Measurements from ENCODE around the gene ISYNA1. TPM values are rescaled to one million over a fixed set of nuclear protein-coding genes. Genes with fewer than 3 reads are reported as not detected.

The ISYNA1 gene
- total and polyA plus RNA-seq, 10 of the 15 experiments (the other 5 are each of a cell fraction or from before 2014, with no cell fraction given), result 1.9 to 37.0 (median 9.1) TPM

DNA sequence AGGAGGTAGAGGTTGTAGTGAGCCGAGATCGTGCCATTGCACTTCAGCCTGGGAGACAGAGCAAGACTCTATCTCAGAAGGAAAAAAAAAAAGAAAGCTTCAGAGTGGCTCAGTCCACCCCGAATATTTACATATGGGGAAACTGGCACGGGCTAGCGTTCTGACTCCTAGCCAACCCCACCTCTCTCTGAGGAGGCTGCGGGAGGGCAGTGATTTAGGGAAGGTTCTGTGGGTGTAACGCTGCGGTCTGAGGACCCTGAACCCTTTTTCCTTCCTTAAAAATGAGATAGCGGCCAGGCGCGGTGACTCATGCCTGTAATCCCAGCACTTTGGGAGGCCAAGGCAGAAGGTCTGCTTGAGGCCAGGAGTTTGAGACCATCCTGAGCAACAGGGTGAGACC, 45.5 kb downstream of the ISYNA1 start:
- SMC1A ChIA-PET (ENCODE audit: uncharacterized antibody, unreplicated experiment), result interaction anchor here (0.6 to 1.0 kb wide), 4 partner anchors 24 to 207 kb away, joined by 3 read pairs; no protein-coding TSS in a partner anchor
- no peaks in the 10 kb centered on the region; a peak in 1 of 4 replicates for H3K27me3 ChIP-seq (replicated peaks in 1 of 2; ENCODE audit: control insufficient read depth in 2 of 2, insufficient read depth in 2 of 2, low read length in 1 of 2)
- H2AFZ ChIP-seq (ENCODE audit: control insufficient read depth, low read depth, low read length), result no peak overlapping the region; the same call in 1 of the 2 replicates
- 2% methylated on average over 11 of the region's 11 CpGs for WGBS (ENCODE audit: insufficient coverage, insufficient replicate concordance, low lambda C conversion rate, missing lambda C conversion rate)
- no peaks in the 10 kb centered on the region; the same call in 2 of the 3 replicates for H3K9me3 ChIP-seq (replicated peaks; ENCODE audit: control insufficient read depth, insufficient read depth, low read length)
- intact Hi-C loops (cut with micrococcal nuclease; ENCODE audit: unreplicated experiment), result no loop called here
- no peaks in the 10 kb centered on the region for H3K36me3 ChIP-seq (ENCODE audit: control insufficient read depth in 2 of 2, insufficient read depth in 2 of 2, low read length in 1 of 2)
- peak; percentile 16; the same call in 1 of the 3 replicates for ATAC-seq
- BruUV-seq (replicated peaks), result no TSS peak
- no peak for FAIRE-seq
- POLR2A ChIA-PET, result interaction anchor here (1.0 to 2.0 kb wide), 2 partner anchors 25 to 57 kb away, joined by 3 to 9 read pairs; no protein-coding TSS in a partner anchor
- no peak overlapping the region for H3K27ac ChIP-seq (ENCODE audit: control insufficient read depth, insufficient read depth)
- CTCF ChIA-PET, result interaction anchor here (1.7 to 9.4 kb wide), 4 partner anchors 8 to 113 kb away, joined by 7 to 144 read pairs (median 58); partner anchors contain the start of gene LRRC25
- RAD21 ChIA-PET (ENCODE audit: unreplicated experiment), result interaction anchor here (0.8 to 5.5 kb wide), 3 partner anchors 20 to 43 kb away, joined by 3 to 63 read pairs (median 4); no protein-coding TSS in a partner anchor
- peaks cover 31% of the 10 kb centered on the region for H3K4me1 ChIP-seq (ENCODE audit: control insufficient read depth, insufficient read depth, low read length)
- in situ Hi-C loops (cut with MboI), result no loop called here
- H3K4me2 ChIP-seq (ENCODE audit: control insufficient read depth, insufficient read depth), result peak overlapping the region; percentile 26
- no peak for DNase-seq (ENCODE audit: low read depth, low spot score)
- H3K9ac ChIP-seq (ENCODE audit: control insufficient read depth, insufficient read depth, low read length), result no peak overlapping the region
- no peaks in the 10 kb centered on the region for H4K20me1 ChIP-seq (ENCODE audit: control insufficient read depth, insufficient read depth)
- H3K79me2 ChIP-seq (ENCODE audit: control insufficient read depth, insufficient read depth, low read length), result no peaks in the 10 kb centered on the region
- no peak overlapping the region for H3K4me3 ChIP-seq
- TF ChIP-seq POU2F2 (IDR thresholded peaks at IDR 0.05; ENCODE audit: borderline replicate concordance, low read depth, low read length) (0 out of 3 replicates have a peak, but pooled peaks have one; percentile 22), FOXK2 (IDR thresholded peaks at IDR 0.05) (no peak), EED (IDR thresholded peaks at IDR 0.05; ENCODE audit: low read depth) (0 out of 2 replicates have a peak, but pooled peaks have one; percentile 11), TBL1XR1 (IDR thresholded peaks at IDR 0.05; ENCODE audit: low read depth, low read length) (no peak), RFX5 (IDR thresholded peaks at IDR 0.05; ENCODE audit: low read depth, low read length) (no peak), CBX3 (IDR thresholded peaks at IDR 0.05; ENCODE audit: borderline replicate concordance, low read depth) (no peak), ZSCAN29 (IDR thresholded peaks at IDR 0.05) (no peak), SP1 (IDR thresholded peaks at IDR 0.05; ENCODE audit: low read depth, low read length) (no peak), STAT3 (IDR thresholded peaks at IDR 0.05; ENCODE audit: low read depth, low read length) (no peak), SMAD5 (IDR thresholded peaks at IDR 0.05; ENCODE audit: low read depth) (no peak), NFIC (IDR thresholded peaks at IDR 0.05; ENCODE audit: low read depth, low read length) (no peak), ZBED1 (IDR thresholded peaks at IDR 0.05; ENCODE audit: borderline replicate concordance) (no peak), SIN3A (IDR thresholded peaks at IDR 0.05; ENCODE audit: low read depth, low read length) (no peak), MTA3 (IDR thresholded peaks at IDR 0.05; ENCODE audit: borderline replicate concordance, low read length) (no peak), BACH1 (IDR thresholded peaks at IDR 0.05; ENCODE audit: borderline replicate concordance) (no peak), BHLHE40 (IDR thresholded peaks at IDR 0.05; ENCODE audit: borderline replicate concordance in 1 of 2, low read depth in 2 of 2, low read length in 1 of 2) (peak; percentile 81 to 82; a peak in 3 of 4 replicates), IKZF2 (IDR thresholded peaks at IDR 0.05) (no peak)
- TF ChIP-seq, protein P1, sequence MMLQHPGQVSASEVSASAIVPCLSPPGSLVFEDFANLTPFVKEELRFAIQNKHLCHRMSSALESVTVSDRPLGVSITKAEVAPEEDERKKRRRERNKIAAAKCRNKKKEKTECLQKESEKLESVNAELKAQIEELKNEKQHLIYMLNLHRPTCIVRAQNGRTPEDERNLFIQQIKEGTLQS (IDR thresholded peaks at IDR 0.05; ENCODE audit: borderline replicate concordance, extremely low read depth, low read depth, low read length), result no peak
- TF ChIP-seq, protein P2, sequence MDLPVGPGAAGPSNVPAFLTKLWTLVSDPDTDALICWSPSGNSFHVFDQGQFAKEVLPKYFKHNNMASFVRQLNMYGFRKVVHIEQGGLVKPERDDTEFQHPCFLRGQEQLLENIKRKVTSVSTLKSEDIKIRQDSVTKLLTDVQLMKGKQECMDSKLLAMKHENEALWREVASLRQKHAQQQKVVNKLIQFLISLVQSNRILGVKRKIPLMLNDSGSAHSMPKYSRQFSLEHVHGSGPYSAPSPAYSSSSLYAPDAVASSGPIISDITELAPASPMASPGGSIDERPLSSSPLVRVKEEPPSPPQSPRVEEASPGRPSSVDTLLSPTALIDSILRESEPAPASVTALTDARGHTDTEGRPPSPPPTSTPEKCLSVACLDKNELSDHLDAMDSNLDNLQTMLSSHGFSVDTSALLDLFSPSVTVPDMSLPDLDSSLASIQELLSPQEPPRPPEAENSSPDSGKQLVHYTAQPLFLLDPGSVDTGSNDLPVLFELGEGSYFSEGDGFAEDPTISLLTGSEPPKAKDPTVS (IDR thresholded peaks at IDR 0.05; ENCODE audit: low read depth, low read length), result no peak
- TF ChIP-seq, protein P3, sequence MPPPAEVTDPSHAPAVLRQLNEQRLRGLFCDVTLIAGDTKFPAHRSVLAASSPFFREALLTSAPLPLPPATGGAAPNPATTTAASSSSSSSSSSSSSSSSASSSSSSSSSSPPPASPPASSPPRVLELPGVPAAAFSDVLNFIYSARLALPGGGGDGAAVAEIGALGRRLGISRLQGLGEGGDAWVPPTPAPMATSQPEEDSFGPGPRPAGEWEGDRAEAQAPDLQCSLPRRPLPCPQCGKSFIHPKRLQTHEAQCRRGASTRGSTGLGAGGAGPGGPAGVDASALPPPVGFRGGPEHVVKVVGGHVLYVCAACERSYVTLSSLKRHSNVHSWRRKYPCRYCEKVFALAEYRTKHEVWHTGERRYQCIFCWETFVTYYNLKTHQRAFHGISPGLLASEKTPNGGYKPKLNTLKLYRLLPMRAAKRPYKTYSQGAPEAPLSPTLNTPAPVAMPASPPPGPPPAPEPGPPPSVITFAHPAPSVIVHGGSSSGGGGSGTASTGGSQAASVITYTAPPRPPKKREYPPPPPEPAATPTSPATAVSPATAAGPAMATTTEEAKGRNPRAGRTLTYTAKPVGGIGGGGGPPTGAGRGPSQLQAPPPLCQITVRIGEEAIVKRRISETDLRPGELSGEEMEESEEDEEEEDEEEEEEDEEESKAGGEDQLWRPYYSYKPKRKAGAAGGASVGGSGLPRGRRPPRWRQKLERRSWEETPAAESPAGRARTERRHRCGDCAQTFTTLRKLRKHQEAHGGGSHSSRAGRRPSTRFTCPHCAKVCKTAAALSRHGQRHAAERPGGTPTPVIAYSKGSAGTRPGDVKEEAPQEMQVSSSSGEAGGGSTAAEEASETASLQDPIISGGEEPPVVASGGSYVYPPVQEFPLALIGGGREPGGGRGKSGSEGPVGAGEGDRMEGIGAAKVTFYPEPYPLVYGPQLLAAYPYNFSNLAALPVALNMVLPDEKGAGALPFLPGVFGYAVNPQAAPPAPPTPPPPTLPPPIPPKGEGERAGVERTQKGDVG (CRISPR knock-in tag; IDR thresholded peaks at IDR 0.05), result no peak
